NB4 (cell line): ENCODE data around the gene ADGRG7.

Experiments
- DNase-seq: peaks from one replicate; pipeline ENCODE4 v3.0.0; 2010; ENCODE audit warnings: low read depth
- H3K4me3 ChIP-seq: one replicate; pipeline ENCODE4 v1.5.1; 2011; ENCODE audit warnings: mild to moderate bottlenecking, low read depth, low read length, moderate library complexity
- CTCF ChIP-seq: IDR thresholded peaks from one replicate; pipeline ENCODE4 v1.5.1; 2012; ENCODE audit warnings: low read depth, low read length
- MYC ChIP-seq: IDR thresholded peaks from 2 replicates; pipeline ENCODE4 v1.6.1; 2011; ENCODE audit warnings: low read depth, low read length
- POLR2A ChIP-seq: IDR thresholded peaks from 2 replicates; pipeline ENCODE4 v1.6.1; 2011; ENCODE audit warnings: mild to moderate bottlenecking; ENCODE audit not compliant: insufficient read length; ENCODE audit errors: extremely low read depth
- TF ChIP-seq, protein P1 (sequence below): IDR thresholded peaks from 2 replicates; pipeline ENCODE4 v1.6.1; 2011; ENCODE audit warnings: low read depth, low read length

The ADGRG7 gene

DNA sequence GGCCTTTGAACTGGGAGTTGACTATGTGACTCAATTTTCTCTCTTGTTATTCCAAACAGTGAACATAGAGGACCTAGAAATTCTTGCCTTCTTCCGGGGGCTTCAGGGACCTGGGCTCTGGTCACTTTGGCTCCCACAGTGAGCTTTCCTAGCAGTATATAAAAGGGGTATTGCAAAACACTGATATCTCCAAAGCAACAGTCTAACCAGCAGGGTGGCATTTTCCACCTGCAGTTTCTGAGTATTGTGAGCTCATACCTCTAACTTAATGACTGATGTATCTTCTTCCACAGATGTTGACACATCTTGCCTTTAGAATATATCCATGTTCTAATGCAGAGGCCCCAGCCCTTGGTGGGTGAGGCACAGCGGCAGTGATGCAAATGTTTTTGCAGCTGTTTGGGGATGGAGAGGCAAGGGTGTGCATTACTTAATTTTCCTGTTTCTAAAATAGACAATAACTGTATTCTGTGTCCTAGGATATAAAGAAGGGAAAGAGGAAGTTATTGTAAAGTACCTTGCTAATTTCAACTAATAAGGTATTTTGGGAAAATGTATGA lies 45.7 kb upstream of the ADGRG7 start:
- no peak overlapping the region for H3K4me3 ChIP-seq
- no peak for DNase-seq
- TF ChIP-seq POLR2A = no peak
- no peak for TF ChIP-seq CTCF
- no peak for TF ChIP-seq MYC
- TF ChIP-seq, protein P1, sequence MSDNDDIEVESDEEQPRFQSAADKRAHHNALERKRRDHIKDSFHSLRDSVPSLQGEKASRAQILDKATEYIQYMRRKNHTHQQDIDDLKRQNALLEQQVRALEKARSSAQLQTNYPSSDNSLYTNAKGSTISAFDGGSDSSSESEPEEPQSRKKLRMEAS = no peak

DNA sequence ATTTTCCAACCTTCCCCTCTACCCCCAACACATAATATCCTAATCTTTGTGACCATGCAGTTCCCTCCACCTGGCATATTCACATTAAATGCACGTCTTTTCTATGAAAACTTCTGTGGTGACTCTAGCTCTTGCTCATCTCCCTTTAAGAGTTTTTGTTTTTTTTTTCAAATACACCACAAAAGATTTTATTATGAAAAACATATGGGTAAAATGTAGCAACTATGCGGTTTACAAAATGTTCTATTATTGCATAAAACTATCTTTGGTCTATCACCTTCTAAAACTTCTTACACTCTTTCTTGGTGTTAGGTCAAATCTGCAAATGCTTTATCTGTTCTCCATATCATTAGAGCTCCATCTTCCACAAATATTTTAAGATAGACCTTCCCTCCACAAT lies 38.6 kb upstream of the ADGRG7 start:
- no peak overlapping the region for H3K4me3 ChIP-seq
- TF ChIP-seq CTCF = no peak
- no peak for DNase-seq

GRCh38 chr3:100574536-100574935 lies 34.9 kb upstream of the ADGRG7 start:
- no peak for DNase-seq
- no peak overlapping the region for H3K4me3 ChIP-seq
- no peak for TF ChIP-seq MYC
- no peak for TF ChIP-seq POLR2A
- TF ChIP-seq, protein P1 = no peak
- TF ChIP-seq CTCF = no peak

DNA sequence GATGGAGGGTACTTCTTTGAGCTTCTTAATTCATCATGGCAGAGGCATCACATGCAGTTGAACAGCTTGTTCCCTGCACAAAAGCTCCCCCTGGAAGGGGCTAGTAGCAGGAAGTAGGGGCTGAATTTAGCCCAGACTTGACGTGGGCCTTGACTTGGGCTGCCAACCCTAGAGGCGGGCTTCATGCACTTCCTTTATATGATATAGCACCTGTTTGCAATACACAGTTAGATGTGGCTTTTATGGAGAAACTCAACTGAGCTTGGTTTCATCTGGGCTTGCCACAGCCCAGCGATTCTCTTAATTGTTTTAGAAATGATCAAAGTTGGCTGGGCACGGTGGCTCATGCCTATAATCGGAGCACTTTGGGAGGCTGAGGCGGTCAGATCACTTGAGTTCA lies 33.7 kb upstream of the ADGRG7 start:
- TF ChIP-seq POLR2A (no peak), CTCF (no peak), MYC (no peak)
- TF ChIP-seq, protein P1 = no peak
- H3K4me3 ChIP-seq = no peak overlapping the region
- no peak for DNase-seq

DNA sequence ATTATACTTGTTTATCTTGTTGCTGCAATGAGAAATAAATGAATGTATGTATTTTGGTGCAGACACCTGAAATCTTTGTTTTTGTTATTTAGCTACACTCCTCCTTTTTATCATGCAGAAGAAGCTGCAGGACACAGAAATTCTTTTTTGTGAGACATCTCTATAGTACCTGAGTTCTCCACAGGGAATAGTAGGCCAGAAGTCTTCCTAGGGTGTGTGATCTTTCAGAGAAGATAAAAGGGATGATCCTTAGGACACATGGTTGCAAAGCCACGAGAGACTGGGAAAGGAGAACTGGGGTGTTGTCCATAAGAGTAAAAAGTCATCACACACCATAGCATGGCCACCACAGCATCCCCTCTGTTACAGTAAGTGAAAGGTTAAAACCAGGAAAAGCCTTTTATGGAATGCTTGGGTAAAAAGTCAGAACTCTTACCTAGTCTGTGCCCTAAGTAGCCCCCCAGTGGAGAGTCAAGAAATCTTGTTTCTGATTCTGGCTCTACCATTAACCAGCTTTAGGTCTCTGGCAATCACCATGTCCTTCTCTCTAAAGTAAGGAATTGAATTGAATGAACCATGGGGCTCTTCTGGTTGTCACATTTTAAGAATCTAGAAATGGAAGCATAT lies 31.9 kb upstream of the ADGRG7 start:
- H3K4me3 ChIP-seq = no peak overlapping the region
- TF ChIP-seq CTCF (no peak), MYC (no peak), POLR2A (no peak)
- TF ChIP-seq, protein P1 = no peak
- no peak for DNase-seq

GRCh38 chr3:100578646-100579045 lies 30.8 kb upstream of the ADGRG7 start:
- TF ChIP-seq POLR2A (no peak), CTCF (no peak), MYC (no peak)
- TF ChIP-seq, protein P1 = no peak
- no peak overlapping the region for H3K4me3 ChIP-seq
- DNase-seq = no peak
